Measurements from ENCODE around the gene IQGAP3.

The IQGAP3 gene

GRCh38 chr1:156482276-156482675, 90.1 kb downstream of the IQGAP3 start:
- no peak for TF ChIP-seq CTCF (IDR thresholded peaks at IDR 0.05; ENCODE audit: low read depth, low read length, missing control alignments)
- no peak for DNase-seq (ENCODE audit: extremely low read depth, low read depth)
- H3K4me3 ChIP-seq (replicated peaks; ENCODE audit: low read depth, low read length) = no peak overlapping the region

- TF ChIP-seq CTCF (IDR thresholded peaks at IDR 0.05; ENCODE audit: low read depth, low read length, missing control alignments) = no peak
- no peak for DNase-seq (ENCODE audit: extremely low read depth, low read depth)
- no peak overlapping the region for H3K4me3 ChIP-seq (replicated peaks; ENCODE audit: low read depth, low read length)
Measured at GRCh38 chr1:156481527-156481926, 90.8 kb downstream of the IQGAP3 start.

- TF ChIP-seq CTCF (IDR thresholded peaks at IDR 0.05; ENCODE audit: low read depth, low read length, missing control alignments) = peak; percentile 71
- H3K4me3 ChIP-seq (replicated peaks; ENCODE audit: low read depth, low read length) = no peak overlapping the region
- DNase-seq (ENCODE audit: extremely low read depth, low read depth) = no peak
Measured at GRCh38 chr1:156480411-156481192, 91.8 kb downstream of the IQGAP3 start.

GRCh38 chr1:156480016-156480370, 92.4 kb downstream of the IQGAP3 start:
- no peak for TF ChIP-seq CTCF (IDR thresholded peaks at IDR 0.05; ENCODE audit: low read depth, low read length, missing control alignments)
- DNase-seq (ENCODE audit: extremely low read depth, low read depth) = no peak

GRCh38 chr1:156479093-156480015, 93.0 kb downstream of the IQGAP3 start:
- no peak for DNase-seq (ENCODE audit: extremely low read depth, low read depth)
- H3K4me3 ChIP-seq (replicated peaks; ENCODE audit: low read depth, low read length) = no peak overlapping the region
- TF ChIP-seq CTCF (IDR thresholded peaks at IDR 0.05; ENCODE audit: low read depth, low read length, missing control alignments) = no peak

More at GRCh38 chr1:156480016-156480370, 92.4 kb downstream of the IQGAP3 start:
- no peak overlapping the region for H3K4me3 ChIP-seq (replicated peaks; ENCODE audit: low read depth, low read length)

- no peak for TF ChIP-seq CTCF (IDR thresholded peaks at IDR 0.05; ENCODE audit: low read depth, low read length, missing control alignments)
- H3K4me3 ChIP-seq (replicated peaks; ENCODE audit: low read depth, low read length) = no peak overlapping the region
- DNase-seq (ENCODE audit: extremely low read depth, low read depth) = no peak
Measured at GRCh38 chr1:156478250-156478627, 94.1 kb downstream of the IQGAP3 start.
